Measurements from ENCODE around the gene POLR2I. TPM values are rescaled to one million over a fixed set of nuclear protein-coding genes. Genes with fewer than 3 reads are reported as not detected.
A peak's percentile ranks its signal among the peaks of the same experiment; 100 is the strongest.

The POLR2I gene
- total RNA-seq, 1 experiment from 2014 or later = 174 TPM

DNA sequence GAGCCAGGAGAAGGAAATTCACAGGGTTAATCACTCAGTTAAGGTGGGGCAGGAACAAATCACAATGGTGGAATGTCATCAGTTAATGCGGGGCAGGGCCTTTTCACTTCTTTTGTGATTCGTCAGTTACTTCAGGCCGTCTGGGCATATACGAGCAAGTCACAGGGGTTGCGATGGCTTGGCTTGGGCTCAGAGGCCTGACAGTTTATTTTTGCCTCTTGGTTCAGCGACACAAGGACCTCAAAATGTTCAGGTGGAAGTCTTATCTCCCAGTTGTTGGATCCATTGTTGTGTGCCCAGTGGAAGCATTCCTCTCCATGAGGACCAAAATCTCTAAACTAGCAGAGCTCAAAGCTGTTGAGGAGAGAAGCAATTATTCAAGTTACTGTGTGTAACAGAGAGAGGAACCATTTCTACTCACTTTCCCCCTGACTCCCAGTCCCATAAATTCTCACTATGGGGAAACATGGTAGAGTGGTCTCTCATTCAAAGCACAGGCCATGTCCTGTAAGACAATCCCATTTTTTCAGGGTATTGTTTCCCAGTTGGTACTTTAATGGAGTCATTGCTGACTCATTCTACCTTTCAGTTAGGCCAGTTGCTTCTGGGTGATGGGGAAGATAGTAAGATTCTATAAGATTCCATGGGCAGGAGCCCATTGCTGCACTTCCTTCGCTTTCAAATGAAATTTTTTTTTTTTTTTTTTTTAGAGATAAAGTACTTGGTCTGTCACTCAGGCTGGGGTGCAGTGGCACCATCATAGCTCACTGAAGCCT is 46.3 kb upstream of the POLR2I start:
- ATAC-seq = no peak; the same call in 1 of the 2 replicates

DNA sequence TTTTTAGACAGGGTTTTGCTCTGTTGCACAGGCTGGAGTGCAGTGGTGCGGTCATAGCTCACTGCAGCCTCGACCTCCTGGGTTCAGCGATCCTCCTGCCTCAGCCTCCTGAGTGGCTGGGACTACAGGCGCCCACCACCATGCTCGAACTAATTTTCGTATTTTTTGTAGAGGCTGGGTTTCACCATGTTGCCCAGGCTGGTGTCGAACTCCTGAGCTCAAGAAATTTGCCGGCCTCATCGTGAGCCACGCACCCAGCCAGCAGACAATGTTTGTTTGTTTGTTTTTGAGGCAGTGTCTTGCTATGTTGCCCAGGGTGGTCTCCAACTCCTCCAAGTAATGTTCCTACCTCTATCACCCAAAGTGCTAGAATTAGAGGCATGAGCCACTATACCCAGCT is 38.5 kb upstream of the POLR2I start:
- TF ChIP-seq POLR2AphosphoS5 (IDR thresholded peaks at IDR 0.05; ENCODE audit: low read depth, low read length) (no peak), TCF7L2 (IDR thresholded peaks at IDR 0.05; ENCODE audit: low read depth, low read length) (no peak), SIN3A (IDR thresholded peaks at IDR 0.05; ENCODE audit: borderline replicate concordance, insufficient read depth, low read depth, low read length) (no peak)
- TF ChIP-seq, protein P1, sequence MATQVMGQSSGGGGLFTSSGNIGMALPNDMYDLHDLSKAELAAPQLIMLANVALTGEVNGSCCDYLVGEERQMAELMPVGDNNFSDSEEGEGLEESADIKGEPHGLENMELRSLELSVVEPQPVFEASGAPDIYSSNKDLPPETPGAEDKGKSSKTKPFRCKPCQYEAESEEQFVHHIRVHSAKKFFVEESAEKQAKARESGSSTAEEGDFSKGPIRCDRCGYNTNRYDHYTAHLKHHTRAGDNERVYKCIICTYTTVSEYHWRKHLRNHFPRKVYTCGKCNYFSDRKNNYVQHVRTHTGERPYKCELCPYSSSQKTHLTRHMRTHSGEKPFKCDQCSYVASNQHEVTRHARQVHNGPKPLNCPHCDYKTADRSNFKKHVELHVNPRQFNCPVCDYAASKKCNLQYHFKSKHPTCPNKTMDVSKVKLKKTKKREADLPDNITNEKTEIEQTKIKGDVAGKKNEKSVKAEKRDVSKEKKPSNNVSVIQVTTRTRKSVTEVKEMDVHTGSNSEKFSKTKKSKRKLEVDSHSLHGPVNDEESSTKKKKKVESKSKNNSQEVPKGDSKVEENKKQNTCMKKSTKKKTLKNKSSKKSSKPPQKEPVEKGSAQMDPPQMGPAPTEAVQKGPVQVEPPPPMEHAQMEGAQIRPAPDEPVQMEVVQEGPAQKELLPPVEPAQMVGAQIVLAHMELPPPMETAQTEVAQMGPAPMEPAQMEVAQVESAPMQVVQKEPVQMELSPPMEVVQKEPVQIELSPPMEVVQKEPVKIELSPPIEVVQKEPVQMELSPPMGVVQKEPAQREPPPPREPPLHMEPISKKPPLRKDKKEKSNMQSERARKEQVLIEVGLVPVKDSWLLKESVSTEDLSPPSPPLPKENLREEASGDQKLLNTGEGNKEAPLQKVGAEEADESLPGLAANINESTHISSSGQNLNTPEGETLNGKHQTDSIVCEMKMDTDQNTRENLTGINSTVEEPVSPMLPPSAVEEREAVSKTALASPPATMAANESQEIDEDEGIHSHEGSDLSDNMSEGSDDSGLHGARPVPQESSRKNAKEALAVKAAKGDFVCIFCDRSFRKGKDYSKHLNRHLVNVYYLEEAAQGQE (IDR thresholded peaks at IDR 0.05; ENCODE audit: insufficient read depth in 1 of 2, low read depth in 2 of 2, low read length in 1 of 2) = no peak
- TF ChIP-seq, protein P2, sequence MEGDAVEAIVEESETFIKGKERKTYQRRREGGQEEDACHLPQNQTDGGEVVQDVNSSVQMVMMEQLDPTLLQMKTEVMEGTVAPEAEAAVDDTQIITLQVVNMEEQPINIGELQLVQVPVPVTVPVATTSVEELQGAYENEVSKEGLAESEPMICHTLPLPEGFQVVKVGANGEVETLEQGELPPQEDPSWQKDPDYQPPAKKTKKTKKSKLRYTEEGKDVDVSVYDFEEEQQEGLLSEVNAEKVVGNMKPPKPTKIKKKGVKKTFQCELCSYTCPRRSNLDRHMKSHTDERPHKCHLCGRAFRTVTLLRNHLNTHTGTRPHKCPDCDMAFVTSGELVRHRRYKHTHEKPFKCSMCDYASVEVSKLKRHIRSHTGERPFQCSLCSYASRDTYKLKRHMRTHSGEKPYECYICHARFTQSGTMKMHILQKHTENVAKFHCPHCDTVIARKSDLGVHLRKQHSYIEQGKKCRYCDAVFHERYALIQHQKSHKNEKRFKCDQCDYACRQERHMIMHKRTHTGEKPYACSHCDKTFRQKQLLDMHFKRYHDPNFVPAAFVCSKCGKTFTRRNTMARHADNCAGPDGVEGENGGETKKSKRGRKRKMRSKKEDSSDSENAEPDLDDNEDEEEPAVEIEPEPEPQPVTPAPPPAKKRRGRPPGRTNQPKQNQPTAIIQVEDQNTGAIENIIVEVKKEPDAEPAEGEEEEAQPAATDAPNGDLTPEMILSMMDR (IDR thresholded peaks at IDR 0.05) = no peak
- H3K27me3 ChIP-seq (ENCODE audit: control insufficient read depth, insufficient read depth, low read length) = no peaks in the 10 kb centered on the region
- no peaks in the 10 kb centered on the region for H3K9me3 ChIP-seq (ENCODE audit: control insufficient read depth, insufficient read depth, low read depth, low read length)
- intact Hi-C loops (cut with micrococcal nuclease; ENCODE audit: unreplicated experiment) (no loop called here), in situ Hi-C loops (cut with HindIII; ENCODE audit: low pct_unique_long_range_greater_than_20kb, low sequenced_read_pairs) (no loop called here)
- DNase-seq (ENCODE audit: low read depth, low spot score) (no peak), ATAC-seq (no peak)
- H3K4me3 ChIP-seq (ENCODE audit: low read depth in 2 of 2, low read length in 2 of 2) = no peak overlapping the region
- H3K36me3 ChIP-seq (ENCODE audit: control insufficient read depth, insufficient read depth, low read length) = no peaks in the 10 kb centered on the region
- POLR2A ChIA-PET = interaction anchor here (0.7 kb wide), 1 partner anchor 43 kb away, joined by 3 read pairs; no protein-coding TSS in a partner anchor
- BruUV-seq (replicated peaks) = no TSS peak
- CTCF ChIA-PET = interaction anchor here (0.7 to 1.0 kb wide), 2 partner anchors 10 to 25 kb away, joined by 3 to 4 read pairs; no protein-coding TSS in a partner anchor
- H3K27ac ChIP-seq (ENCODE audit: low read length) = no peak overlapping the region
- H3K4me1 ChIP-seq (ENCODE audit: control insufficient read depth, insufficient read depth, low read length) = no peaks in the 10 kb centered on the region

More for the DNA sequence above, 46.3 kb upstream of the POLR2I start:
- TSS peak; percentile 27 for BruUV-seq (replicated peaks)
- no peaks in the 10 kb centered on the region for H3K4me1 ChIP-seq (ENCODE audit: control insufficient read depth, insufficient read depth, low read length)
- DNase-seq (ENCODE audit: low read depth, low spot score) = no peak
- intact Hi-C loops (cut with micrococcal nuclease; ENCODE audit: unreplicated experiment) = no loop called here
- in situ Hi-C loops (cut with HindIII; ENCODE audit: low pct_unique_long_range_greater_than_20kb, low sequenced_read_pairs) = no loop called here
- H3K9me3 ChIP-seq (ENCODE audit: control insufficient read depth, insufficient read depth, low read depth, low read length) = no peaks in the 10 kb centered on the region
- H3K27me3 ChIP-seq (ENCODE audit: control insufficient read depth, insufficient read depth, low read length) = no peaks in the 10 kb centered on the region
- CTCF ChIA-PET = no interaction called here
- POLR2A ChIA-PET = no interaction called here
- TF ChIP-seq SIN3A (IDR thresholded peaks at IDR 0.05; ENCODE audit: borderline replicate concordance, insufficient read depth, low read depth, low read length) = no peak
- TF ChIP-seq, protein P2 (IDR thresholded peaks at IDR 0.05) = no peak
- TF ChIP-seq POLR2AphosphoS5 (IDR thresholded peaks at IDR 0.05; ENCODE audit: low read depth, low read length) = no peak
- TF ChIP-seq, protein P1 (IDR thresholded peaks at IDR 0.05; ENCODE audit: insufficient read depth in 1 of 2, low read depth in 2 of 2, low read length in 1 of 2) = no peak
- no peak for TF ChIP-seq TCF7L2 (IDR thresholded peaks at IDR 0.05; ENCODE audit: low read depth, low read length)
- no peak overlapping the region for H3K4me3 ChIP-seq (ENCODE audit: low read depth in 2 of 2, low read length in 2 of 2)
- H3K36me3 ChIP-seq (ENCODE audit: control insufficient read depth, insufficient read depth, low read length) = 0 out of 2 replicates have a peak, but pooled peaks cover 3% of the 10 kb centered on the region
- no peak overlapping the region; the same call in 1 of the 2 replicates for H3K27ac ChIP-seq (ENCODE audit: low read length)
